Stimulated activated CD8-positive, alpha-beta memory T cell treated with anti-CD3 and anti-CD28 coated beads, Interleukin-7, amount 100 ng/mL, for 4 hours (primary cell): ENCODE measurements around the gene GRIK2.

Experiments
- DNase-seq, 2 donors: peaks; one replicate each; pipeline ENCODE4 v3.0.0-alpha.2; 2020; ENCODE audit warnings: low read depth in 2 of 2

The GRIK2 gene

GRCh38 chr6:101539510-101540245, 146.2 kb downstream of the GRIK2 start:
- DNase-seq: no peak

GRCh38 chr6:101541894-101542293, 148.4 kb downstream of the GRIK2 start:
- no peak for DNase-seq

- no peak for DNase-seq
These were observed 150.3 kb downstream of the GRIK2 start for GRCh38 chr6:101543796-101544195.

GRCh38 chr6:101544286-101544685, 150.8 kb downstream of the GRIK2 start:
- no peak for DNase-seq

GRCh38 chr6:101545191-101545590, 151.7 kb downstream of the GRIK2 start:
- no peak for DNase-seq

- DNase-seq: no peak
These were observed 156.9 kb downstream of the GRIK2 start for GRCh38 chr6:101550451-101550850.

- DNase-seq: no peak
These were observed 160.7 kb downstream of the GRIK2 start for GRCh38 chr6:101554231-101554630.

GRCh38 chr6:101558712-101559111, 165.2 kb downstream of the GRIK2 start:
- no peak for DNase-seq

GRCh38 chr6:101572627-101573026, 179.1 kb downstream of the GRIK2 start:
- DNase-seq: no peak

- no peak for DNase-seq
These were observed 183.6 kb downstream of the GRIK2 start for GRCh38 chr6:101577091-101577490.

- no peak for DNase-seq
These were observed 184.8 kb downstream of the GRIK2 start for GRCh38 chr6:101578306-101578705.

- DNase-seq: no peak
These were observed 189.3 kb downstream of the GRIK2 start for GRCh38 chr6:101582792-101583191.

GRCh38 chr6:101585501-101585900, 192.0 kb downstream of the GRIK2 start:
- DNase-seq: no peak

- DNase-seq: no peak
These were observed 194.8 kb downstream of the GRIK2 start for GRCh38 chr6:101588343-101588742.

- DNase-seq: no peak
These were observed 201.8 kb downstream of the GRIK2 start for GRCh38 chr6:101595276-101595675.

GRCh38 chr6:101597693-101598092, 204.2 kb downstream of the GRIK2 start:
- DNase-seq: no peak

- no peak for DNase-seq
These were observed 211.9 kb downstream of the GRIK2 start for GRCh38 chr6:101605426-101605825.

- DNase-seq: no peak
These were observed 212.4 kb downstream of the GRIK2 start for GRCh38 chr6:101605874-101606273.

- no peak for DNase-seq
These were observed 213.7 kb downstream of the GRIK2 start for GRCh38 chr6:101607111-101607690.

- DNase-seq: no peak
These were observed 215.2 kb downstream of the GRIK2 start for GRCh38 chr6:101608703-101609102.

GRCh38 chr6:101613556-101613955, 220.0 kb downstream of the GRIK2 start:
- no peak for DNase-seq

- no peak for DNase-seq
These were observed 221.3 kb downstream of the GRIK2 start for GRCh38 chr6:101614774-101615173.

- no peak for DNase-seq
These were observed 232.8 kb downstream of the GRIK2 start for GRCh38 chr6:101626269-101626668.

GRCh38 chr6:101630941-101631340, 237.4 kb downstream of the GRIK2 start:
- no peak for DNase-seq
